GM18520 (cell line): ENCODE measurements around the gene CD68.

ENCODE experiments used
- ATAC-seq: cut with Tn5 transposase; IDR thresholded peaks from one replicate; pipeline ENCODE4 v1.9.1; 2021; ENCODE audit not compliant: unreplicated experiment

Gene CD68, protein sequence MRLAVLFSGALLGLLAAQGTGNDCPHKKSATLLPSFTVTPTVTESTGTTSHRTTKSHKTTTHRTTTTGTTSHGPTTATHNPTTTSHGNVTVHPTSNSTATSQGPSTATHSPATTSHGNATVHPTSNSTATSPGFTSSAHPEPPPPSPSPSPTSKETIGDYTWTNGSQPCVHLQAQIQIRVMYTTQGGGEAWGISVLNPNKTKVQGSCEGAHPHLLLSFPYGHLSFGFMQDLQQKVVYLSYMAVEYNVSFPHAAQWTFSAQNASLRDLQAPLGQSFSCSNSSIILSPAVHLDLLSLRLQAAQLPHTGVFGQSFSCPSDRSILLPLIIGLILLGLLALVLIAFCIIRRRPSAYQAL

DNA sequence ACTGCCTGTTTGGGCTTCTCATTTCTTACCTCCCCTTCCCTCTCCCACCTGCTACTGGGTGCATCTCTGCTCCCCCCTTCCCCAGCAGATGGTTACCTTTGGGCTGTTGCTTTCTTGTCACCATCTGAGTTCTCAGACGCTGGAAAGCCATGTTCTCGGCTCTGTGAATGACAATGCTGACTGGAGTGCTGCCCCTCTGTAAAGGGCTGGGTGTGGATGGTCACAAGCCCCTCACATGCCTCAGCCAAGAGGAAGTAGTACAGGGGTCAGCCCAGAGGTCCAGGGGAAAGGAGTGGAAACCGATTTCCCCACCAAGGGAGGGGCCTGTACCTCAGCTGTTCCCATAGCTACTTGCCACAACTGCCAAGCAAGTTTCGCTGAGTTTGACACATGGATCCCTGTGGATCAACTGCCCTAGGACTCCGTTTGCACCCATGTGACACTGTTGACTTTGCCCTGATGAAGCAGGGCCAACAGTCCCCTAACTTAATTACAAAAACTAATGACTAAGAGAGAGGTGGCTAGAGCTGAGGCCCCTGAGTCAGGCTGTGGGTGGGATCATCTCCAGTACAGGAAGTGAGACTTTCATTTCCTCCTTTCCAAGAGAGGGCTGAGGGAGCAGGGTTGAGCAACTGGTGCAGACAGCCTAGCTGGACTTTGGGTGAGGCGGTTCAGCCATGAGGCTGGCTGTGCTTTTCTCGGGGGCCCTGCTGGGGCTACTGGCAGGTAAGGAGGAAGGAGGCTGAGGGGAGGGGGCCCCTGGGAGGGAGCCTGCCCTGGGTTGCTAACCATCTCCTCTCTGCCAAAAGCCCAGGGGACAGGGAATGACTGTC is at the start of gene CD68:
Gene CD68, plus strand, starts transcription at position 638 of the 833 bp plus-strand sequence. Its CDS starts 40 bp downstream, at position 678.
- ATAC-seq, result no peak

DNA sequence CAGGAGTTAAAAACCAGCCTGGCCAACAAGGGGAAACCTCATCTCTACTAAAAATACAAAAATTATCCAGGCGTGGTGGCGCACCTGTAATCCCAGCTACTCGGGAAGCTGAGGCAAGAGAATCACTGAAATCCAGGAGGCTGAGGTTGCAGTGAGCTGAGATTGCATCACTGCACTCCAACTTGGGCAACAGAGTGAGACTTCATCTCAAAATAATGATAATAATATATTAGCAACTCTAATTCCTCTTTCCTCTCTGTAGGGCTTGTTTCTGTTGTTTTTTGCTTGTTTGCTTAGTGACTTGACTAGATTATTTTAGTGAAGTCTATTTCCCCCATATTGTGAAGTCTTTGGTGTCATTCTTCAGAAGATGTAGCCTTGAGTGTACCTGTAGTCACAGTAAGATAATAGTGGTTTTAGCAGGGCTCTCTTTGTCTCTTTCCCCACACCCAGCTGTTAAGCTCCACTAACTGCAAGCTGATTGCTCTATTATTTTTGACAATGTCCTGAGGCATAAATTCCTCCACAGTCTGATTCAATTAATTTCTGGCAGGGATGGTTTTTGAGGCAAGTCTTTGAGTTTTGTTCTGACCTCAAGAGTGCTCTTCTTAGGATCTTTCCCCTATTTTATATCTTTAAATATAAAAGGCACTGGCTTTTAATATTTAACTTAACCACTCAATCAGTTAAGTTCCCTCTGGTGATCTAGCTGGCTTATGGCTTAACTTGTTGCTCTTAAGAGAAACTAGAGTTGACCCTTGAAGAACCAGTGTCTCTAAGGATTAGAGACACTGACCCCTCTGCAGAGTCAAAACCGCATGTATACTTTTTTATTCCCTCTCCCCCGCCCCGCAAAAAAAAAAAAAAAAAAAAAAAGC is 49.2 kb upstream of the CD68 start:
- no peak for ATAC-seq

DNA sequence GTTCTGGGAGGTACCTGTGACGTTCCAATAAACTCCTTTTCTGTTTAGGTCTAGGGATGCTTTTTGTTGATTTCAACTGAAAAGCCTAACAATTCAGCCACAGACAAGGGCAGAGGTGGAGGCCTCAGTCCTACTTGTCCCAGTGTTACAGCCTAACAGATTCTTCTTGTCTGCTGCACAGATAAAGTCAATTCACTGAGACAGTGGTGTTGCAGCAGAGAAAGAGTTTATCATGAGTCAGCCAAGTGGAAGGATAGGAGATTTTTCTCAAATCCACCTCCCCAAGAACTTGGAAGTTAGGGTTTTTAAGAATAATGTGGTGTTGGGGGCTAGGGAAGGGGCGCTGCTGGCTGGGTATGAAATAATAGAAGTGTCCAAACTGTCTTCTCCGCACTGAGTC is 41.4 kb upstream of the CD68 start:
- ATAC-seq, result no peak

DNA sequence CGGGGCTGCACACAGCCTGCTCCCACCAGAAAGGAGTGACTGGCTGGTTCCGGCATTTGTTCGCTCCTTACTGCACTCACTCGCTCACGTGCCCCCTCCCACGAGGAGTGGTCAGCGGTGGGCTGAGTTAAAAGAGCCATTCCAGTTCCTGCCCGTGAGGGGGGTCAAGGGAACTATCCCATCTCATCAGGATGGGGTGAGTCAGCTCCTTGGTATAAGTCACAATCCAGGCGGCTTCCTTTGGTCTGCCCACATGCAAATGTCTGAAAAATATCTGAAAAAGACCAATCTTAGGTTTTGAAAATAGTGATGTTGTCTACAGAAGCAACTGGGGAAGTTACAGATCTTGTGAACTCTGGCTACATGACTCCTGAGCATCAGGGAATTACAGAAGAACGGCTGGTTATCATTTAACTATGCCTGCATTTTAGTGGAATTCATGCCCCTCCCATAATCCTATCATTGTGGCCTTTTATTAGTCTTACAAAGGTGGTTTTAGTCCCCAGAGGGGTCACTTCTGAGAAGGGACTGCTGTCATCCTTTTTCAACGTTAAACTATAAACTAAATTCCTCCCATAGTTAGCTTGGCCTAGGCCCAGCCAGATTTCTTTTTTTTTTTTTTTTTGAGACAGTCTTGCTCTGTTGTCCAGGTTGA is 40.4 kb upstream of the CD68 start:
- ATAC-seq, result no peak

DNA sequence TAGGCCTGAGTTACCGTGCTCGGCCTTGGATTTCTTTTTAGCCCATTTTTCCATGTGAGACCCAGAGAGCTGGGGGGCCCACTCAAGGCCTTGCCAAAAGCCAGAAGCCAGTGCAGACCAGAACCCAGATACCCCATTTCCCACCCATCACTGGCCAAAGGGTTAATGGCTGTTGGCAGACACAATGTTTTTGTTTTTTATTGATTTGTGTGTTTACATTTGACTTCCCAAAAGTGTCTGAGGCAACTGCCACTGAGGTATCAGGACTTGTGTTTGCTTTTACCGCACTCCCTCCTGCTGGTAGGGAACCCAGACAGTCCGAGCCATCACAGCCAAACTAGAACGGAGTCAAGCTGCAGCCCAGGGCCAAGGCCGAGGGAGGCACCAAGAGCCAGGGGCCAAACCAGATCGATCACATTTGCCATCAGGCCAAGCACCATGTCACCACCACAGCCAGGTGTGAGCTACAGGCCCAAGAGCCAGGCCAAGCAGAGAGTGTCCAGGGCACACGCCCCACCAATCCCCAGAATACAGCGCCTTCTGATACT is 38.3 kb upstream of the CD68 start:
- ATAC-seq, result no peak

DNA sequence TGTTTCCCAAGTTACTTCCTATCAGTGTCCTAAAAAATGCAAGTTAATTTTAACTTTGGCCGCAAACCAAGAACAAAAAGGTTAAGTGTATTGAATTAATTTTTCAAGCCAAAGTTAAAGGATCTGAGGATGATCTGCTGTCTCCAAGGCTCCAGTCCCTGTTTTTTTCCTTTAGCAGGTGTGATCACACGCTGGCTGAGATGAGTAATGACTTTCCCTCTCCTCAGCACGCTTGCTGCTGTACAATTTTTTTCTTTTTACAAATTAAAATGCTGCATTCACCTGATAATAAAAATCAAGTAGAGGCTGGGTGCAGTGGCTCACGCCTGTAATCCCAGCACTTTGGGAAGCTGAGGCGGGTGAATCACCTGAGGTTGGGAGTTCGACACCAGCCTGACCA is 34.5 kb upstream of the CD68 start:
- no peak for ATAC-seq

DNA sequence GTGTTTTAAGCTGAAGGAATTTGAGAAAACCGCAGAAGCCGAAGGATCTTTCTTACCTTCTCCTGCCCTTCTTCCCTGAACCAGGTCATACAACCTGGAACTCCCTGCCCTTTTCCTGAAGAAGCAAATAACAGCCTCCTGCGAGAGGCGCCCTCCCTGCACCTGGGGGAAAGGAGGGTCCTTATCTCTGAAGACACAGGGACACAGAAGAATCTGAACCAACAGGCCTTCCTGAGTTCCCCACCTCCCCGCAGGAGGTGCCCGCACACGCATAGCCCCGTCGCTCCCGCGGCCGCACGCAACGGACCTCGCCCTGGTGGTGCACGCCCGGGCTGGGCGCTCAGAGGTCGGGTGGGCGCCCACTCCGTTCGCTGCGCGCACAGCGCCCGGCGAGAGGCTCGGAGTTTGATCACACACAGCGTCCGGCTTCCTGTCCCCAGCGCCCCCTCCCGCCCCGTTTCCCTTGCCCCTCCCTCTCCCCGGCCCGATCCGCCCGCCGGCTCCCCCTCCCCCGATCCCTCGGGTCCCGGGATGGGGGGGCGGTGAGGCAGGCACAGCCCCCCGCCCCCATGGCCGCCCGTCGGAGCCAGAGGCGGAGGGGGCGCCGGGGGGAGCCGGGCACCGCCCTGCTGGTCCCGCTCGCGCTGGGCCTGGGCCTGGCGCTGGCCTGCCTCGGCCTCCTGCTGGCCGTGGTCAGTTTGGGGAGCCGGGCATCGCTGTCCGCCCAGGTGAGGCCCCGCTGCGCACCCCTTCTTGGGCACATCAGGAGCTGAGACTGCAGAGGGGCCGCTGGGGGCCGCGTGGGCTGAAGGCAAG is 30.6 kb upstream of the CD68 start, which contains the start of gene TNFSF12:
Gene TNFSF12, plus strand, starts transcription at position 474 of the 816 bp plus-strand sequence. Its CDS starts 96 bp downstream, at position 570.
- no peak for ATAC-seq

DNA sequence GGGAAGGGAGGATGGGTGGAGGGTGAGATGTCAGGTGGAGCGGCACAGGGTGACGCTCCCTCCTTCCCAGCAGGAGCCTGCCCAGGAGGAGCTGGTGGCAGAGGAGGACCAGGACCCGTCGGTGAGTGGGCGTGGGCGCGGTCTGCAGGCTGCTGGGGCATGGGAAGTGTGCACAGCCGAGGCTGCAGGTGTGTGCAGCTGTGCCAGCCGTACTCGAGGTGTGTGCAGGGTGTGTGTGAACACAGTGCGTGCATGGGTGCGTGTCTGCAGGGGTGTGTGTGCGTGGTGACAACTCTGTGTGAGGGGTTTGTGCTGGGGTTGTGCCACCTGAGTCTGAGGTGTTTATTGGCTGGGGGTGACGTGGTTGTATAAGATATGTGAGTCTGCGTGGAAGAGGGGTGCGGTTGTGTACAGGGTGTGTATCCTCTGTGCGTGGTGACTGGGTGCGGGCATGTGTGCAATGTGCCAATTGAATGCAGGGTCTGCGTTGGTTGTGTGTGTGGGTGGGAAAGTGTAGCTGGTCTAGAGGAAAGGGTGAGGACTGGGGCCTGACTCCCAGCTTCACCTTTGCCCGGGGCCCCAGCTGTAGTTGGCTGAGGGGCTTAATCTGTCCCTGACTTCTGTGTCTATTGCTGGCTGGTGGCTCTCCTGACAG is 29.9 kb upstream of the CD68 start:
- ATAC-seq, result no peak

DNA sequence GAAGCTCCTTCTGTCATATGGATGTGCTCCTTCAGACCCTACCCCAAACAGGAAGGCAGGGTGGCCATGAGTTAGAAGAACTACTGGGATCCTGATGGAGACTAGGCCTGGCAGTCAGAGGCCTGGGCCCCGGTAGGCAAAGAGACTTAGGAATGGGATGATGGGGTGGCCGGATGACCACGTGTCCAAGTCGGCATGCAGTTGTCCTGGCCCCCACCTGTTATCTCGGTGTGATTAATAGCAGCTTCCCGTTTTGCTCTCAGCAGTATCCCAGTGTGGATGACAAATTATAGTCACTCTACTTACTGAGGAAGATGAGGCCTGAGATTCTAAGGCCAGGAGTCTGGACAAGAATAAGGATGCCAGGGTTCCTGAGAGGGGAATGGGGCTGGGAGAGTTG is 29.1 kb upstream of the CD68 start:
- no peak for ATAC-seq

DNA sequence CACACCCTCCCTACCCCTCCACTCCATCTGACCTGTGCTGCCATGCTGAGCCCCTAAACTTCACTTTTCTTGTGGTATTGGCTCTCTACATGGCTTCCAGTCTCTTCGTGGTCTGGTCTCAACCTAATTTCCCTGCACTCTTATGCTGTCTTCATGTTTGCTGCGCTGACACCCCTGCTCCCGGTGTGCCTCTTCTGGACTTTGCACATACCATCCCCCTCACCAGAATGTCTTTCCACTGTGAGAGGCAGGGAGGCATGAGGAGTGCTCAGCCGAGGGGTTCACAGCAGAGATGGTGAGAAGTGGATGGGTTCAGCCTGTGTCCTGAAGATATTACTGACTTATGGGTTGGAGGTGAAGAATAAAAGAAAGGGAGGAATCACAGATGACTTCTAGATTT is 28.0 kb upstream of the CD68 start:
- no peak for ATAC-seq

DNA sequence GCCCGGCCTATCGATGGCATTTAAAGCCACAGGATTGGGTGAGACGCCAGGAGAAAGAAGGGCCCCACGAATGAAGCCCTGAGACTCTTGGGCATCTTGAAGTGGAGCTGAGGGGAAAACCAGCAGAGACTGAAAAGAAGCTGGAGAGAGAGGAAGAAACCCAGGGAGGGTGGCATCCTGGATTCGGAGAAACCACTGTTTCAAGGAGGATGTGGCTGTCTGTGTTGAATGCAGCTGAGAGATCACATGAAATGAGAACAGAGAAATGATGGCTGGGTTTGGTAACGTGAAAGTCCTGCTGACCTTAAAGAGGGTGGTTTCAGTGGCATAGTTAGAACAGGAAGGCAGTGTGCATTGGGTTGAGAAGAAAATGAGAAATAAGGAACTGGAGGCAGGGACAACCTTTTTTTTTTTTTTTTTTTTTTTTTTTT is 26.8 kb upstream of the CD68 start:
- ATAC-seq, result peak; percentile 60

DNA sequence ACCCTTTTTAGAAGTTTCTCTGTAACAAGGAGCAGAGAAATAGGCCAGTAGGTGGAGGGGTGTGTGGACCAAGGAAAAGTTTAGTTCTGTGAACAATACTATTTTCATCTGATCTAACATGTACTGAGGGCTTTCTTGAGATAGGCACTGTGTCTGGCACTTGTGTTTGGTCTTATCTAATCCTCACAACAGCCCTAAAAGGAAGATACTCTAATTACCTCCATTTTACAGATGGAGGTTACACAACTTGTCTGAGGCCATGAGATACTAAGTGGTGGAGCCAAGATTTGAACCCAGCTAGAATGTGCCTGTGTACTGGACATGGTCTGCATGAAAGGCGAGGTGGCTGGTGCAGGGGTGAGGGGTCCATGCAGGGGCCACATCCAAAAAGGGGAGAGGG is 26.1 kb upstream of the CD68 start:
- no peak for ATAC-seq

DNA sequence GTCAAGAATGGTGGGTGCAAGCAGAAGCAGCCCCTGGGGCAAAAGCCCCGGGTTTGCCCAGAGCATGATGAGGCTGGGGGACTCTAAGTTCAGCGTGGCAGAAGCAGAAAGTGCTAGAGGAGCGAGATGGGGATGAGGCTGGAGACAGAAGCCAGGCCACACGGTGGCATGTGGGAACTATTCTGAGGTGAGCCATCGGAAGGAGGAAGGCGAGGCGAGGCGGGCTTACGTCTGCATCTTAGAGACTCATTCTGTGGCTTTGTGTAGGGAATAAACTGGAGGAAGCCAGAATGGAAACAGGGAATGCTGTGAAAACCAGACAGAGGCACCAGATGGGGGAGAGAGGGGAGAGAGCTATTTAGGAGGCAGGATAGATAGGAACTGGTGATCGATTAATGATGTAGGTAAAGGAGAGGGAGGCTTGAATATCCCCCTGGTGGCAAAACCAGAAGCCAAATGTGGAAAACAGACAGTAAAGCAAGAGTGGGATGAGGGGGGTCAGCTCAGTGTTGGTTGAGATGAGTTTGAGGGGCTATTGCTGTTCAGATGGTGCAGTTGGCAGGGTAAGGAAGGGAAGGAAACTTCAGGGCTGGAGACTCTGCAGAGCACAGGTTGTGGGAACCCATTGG is 24.0 kb upstream of the CD68 start:
- no peak for ATAC-seq

DNA sequence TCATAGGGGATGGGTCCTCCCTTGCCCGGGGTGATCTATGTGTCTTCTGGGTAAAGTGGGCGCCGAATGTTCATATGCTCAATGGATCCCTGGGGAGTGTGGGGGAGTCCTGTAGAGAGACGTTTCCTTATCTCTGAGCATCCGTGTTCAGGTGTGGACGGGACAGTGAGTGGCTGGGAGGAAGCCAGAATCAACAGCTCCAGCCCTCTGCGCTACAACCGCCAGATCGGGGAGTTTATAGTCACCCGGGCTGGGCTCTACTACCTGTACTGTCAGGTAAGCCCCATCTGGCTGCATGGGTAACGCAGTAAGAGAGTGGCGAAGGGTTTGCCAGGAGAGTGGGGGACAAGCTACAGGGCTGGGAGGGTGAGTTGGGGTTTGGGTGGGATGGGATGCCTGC is 22.8 kb upstream of the CD68 start:
- ATAC-seq, result no peak

DNA sequence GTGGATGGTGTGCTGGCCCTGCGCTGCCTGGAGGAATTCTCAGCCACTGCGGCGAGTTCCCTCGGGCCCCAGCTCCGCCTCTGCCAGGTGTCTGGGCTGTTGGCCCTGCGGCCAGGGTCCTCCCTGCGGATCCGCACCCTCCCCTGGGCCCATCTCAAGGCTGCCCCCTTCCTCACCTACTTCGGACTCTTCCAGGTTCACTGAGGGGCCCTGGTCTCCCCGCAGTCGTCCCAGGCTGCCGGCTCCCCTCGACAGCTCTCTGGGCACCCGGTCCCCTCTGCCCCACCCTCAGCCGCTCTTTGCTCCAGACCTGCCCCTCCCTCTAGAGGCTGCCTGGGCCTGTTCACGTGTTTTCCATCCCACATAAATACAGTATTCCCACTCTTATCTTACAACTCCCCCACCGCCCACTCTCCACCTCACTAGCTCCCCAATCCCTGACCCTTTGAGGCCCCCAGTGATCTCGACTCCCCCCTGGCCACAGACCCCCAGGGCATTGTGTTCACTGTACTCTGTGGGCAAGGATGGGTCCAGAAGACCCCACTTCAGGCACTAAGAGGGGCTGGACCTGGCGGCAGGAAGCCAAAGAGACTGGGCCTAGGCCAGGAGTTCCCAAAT is 22.2 kb upstream of the CD68 start:
- no peak for ATAC-seq

DNA sequence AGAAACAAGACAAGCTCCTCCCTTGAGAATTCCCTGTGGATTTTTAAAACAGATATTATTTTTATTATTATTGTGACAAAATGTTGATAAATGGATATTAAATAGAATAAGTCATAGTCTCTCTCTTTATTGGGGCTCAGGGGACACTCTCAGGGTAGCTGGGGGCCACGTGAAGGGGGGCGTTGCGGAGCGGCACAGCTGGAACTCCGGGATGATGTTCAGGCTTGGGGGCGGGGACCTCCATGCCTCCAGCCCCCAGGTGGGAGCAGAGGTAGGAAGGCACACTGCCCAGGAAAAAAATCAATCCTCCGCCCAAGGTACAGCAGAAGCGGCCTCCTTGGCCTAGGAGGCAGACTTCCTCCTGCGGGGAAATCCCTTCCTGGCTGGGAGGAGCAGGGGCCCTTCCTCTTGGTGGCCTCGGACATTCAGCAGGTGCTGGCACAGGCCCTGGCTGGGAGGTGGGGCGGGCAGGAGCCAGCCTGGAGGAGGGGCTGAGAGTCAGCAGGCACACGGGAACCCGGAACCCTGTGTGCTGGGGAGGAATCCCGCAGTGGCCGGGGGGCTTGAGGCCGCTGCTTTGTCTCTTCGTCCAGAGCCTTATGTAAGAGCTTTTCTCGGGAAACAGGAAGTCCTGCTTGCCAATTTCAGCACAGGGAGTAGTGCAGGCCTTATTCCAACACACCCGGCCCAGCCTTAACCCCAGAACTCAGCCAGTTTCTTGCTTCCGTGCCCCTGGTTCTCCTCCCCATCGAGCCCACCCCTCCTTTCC is 21.5 kb upstream of the CD68 start:
- ATAC-seq, result no peak

DNA sequence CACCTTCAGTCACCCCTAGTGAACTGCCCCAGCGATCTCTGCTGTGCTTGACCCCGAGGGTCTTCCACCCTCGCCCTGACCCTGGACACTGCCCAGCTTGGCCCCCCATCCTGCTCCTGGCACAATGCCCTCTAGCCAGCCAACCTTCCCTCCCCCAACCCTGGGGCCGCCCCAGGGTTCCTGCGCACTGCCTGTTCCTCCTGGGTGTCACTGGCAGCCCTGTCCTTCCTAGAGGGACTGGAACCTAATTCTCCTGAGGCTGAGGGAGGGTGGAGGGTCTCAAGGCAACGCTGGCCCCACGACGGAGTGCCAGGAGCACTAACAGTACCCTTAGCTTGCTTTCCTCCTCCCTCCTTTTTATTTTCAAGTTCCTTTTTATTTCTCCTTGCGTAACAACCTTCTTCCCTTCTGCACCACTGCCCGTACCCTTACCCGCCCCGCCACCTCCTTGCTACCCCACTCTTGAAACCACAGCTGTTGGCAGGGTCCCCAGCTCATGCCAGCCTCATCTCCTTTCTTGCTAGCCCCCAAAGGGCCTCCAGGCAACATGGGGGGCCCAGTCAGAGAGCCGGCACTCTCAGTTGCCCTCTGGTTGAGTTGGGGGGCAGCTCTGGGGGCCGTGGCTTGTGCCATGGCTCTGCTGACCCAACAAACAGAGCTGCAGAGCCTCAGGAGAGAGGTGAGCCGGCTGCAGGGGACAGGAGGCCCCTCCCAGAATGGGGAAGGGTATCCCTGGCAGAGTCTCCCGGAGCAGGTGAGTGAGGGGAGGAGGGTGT is 20.7 kb upstream of the CD68 start, which contains the start of gene TNFSF13:
Gene TNFSF13, plus strand, starts transcription at position 207 of the 776 bp plus-strand sequence. Its CDS starts 290 bp downstream, at position 497.
- ATAC-seq, result no peak
